ENCODE data around the gene DCC.

Gene DCC

DNA sequence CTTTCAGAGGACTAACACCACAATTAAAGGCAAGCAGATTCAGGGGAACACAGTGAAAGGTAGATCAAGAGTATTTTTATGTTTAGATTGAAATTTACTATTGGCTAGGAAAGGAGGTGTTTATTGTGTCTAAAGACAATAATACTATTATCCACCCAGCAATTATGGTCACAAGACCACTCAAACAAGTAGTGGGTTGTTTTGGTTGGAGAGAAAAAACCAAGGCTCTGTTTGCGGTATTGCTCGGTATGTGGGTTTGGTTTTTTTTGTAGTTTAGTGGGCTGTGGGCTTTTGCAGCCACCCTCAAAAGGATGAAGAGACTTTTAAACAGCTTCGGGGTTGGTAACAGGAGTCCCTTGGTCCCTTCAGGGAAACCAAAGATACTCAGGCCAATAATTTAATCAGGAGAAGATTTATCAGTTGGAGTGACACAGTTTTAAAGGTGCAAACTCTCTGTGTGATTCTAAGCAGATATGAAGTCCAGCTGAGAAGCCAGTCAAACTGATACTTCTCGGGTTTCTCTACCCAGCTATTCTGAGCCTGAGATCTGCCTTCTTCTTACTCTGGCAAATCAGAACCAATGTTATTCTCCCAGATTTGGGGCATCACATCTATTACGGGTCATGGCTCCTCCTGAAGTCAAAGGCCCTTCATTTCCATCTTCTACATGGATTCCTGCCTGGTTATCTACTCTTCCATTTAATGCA lies 55.3 kb downstream of the DCC start:
- peak overlapping the region in 1 of 3 experiments; percentile 43 for H3K27ac Mint-ChIP-seq
- TF ChIP-seq, protein P1, sequence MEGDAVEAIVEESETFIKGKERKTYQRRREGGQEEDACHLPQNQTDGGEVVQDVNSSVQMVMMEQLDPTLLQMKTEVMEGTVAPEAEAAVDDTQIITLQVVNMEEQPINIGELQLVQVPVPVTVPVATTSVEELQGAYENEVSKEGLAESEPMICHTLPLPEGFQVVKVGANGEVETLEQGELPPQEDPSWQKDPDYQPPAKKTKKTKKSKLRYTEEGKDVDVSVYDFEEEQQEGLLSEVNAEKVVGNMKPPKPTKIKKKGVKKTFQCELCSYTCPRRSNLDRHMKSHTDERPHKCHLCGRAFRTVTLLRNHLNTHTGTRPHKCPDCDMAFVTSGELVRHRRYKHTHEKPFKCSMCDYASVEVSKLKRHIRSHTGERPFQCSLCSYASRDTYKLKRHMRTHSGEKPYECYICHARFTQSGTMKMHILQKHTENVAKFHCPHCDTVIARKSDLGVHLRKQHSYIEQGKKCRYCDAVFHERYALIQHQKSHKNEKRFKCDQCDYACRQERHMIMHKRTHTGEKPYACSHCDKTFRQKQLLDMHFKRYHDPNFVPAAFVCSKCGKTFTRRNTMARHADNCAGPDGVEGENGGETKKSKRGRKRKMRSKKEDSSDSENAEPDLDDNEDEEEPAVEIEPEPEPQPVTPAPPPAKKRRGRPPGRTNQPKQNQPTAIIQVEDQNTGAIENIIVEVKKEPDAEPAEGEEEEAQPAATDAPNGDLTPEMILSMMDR (IDR thresholded peaks at IDR 0.05; ENCODE audit: unreplicated experiment in 3 of 3) = no peak
- H3K36me3 Mint-ChIP-seq (ENCODE audit: low read depth) = no peaks in the 10 kb centered on the region
- peaks cover 6% of the 10 kb centered on the region for H3K4me1 Mint-ChIP-seq
- H3K27me3 Mint-ChIP-seq (ENCODE audit: low read depth) = no peaks in the 10 kb centered on the region
- H3K9me3 Mint-ChIP-seq = no peaks in the 10 kb centered on the region
- no peak overlapping the region for H3K4me3 Mint-ChIP-seq

DNA sequence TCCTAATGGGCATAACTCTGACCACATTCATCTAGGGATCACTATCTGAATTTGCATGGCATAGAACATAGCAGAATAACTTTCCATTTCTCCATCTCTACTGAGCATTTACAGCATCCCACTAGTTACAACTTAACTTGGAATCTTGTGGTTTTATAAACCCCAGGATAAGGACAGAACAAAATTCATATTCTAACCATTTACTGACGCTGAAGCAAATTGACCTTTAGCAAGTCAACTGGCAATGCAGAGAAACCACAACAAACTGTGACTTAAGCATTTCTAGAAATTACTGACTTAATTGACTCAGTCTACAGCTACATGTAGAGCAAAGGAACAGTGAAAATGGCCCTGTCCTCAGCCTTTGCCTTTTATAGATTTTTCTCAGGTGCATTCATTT lies 61.2 kb downstream of the DCC start:
- no peaks in the 10 kb centered on the region for H3K9me3 Mint-ChIP-seq
- TF ChIP-seq, protein P1 (IDR thresholded peaks at IDR 0.05; ENCODE audit: unreplicated experiment in 3 of 3) = no peak
- no peaks in the 10 kb centered on the region for H3K4me1 Mint-ChIP-seq
- H3K36me3 Mint-ChIP-seq (ENCODE audit: low read depth) = no peaks in the 10 kb centered on the region
- no peak overlapping the region for H3K27ac Mint-ChIP-seq
- no peaks in the 10 kb centered on the region for H3K27me3 Mint-ChIP-seq (ENCODE audit: low read depth)
- no peak overlapping the region for H3K4me3 Mint-ChIP-seq

- TF ChIP-seq, protein P1 (IDR thresholded peaks at IDR 0.05; ENCODE audit: unreplicated experiment in 3 of 3) = no peak
- Mint-ChIP-seq H3K36me3 (ENCODE audit: low read depth) (no peaks in the 10 kb centered on the region), H3K4me3 (no peak overlapping the region), H3K27ac (no peak overlapping the region), H3K27me3 (ENCODE audit: low read depth) (no peaks in the 10 kb centered on the region), H3K9me3 (peaks cover 3% of the 10 kb centered on the region), H3K4me1 (no peaks in the 10 kb centered on the region)
Measured at GRCh38 chr18:52402814-52403213, 62.8 kb downstream of the DCC start.

DNA sequence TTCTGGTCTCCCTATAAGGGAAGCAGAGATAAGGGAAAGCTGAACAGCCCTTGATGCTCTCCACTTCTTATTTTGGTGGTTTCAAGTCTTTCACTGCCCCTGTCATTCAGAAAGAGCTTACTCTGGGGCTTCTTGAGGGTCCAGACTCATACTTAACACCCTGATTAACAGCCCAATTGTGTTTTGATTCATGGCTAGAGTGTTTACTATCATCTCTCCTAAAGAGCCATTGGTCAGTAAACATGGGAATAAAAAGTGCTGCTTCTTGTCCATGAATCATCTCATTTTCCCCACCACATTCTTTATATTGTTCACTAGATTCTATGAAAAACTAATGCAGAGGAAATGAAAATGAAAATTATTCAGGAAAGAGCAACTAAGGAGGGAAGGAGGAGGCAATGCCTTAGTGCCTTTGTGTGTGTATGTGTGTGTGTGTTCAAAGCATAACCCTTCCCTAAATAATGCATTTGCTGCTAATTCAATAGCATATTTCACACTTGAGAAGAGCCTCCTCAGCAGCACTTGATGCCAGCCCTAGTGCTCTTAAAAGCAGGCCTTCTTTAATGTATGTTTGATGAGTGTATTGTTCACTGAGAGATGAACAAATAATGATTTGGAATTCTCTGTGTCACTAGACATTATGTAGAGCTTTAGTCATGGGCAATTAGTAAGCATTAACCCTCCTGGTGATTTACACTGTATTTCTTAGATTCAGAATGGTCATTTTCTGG lies 63.5 kb downstream of the DCC start:
- peaks cover 3% of the 10 kb centered on the region for H3K9me3 Mint-ChIP-seq
- H3K4me1 Mint-ChIP-seq = no peaks in the 10 kb centered on the region

GRCh38 chr18:52408800-52409302 lies 68.9 kb downstream of the DCC start:
- Mint-ChIP-seq H3K27ac (no peak overlapping the region), H3K9me3 (peaks cover 3% of the 10 kb centered on the region), H3K4me1 (no peaks in the 10 kb centered on the region), H3K36me3 (ENCODE audit: low read depth) (no peaks in the 10 kb centered on the region), H3K27me3 (ENCODE audit: low read depth) (no peaks in the 10 kb centered on the region), H3K4me3 (no peak overlapping the region)
- TF ChIP-seq, protein P1 (IDR thresholded peaks at IDR 0.05; ENCODE audit: unreplicated experiment in 3 of 3) = no peak

More for the DNA sequence above, 63.5 kb downstream of the DCC start:
- H3K27me3 Mint-ChIP-seq (ENCODE audit: low read depth) = no peaks in the 10 kb centered on the region
- H3K4me3 Mint-ChIP-seq = no peak overlapping the region
- H3K36me3 Mint-ChIP-seq (ENCODE audit: low read depth) = no peaks in the 10 kb centered on the region
- TF ChIP-seq, protein P1 (IDR thresholded peaks at IDR 0.05; ENCODE audit: unreplicated experiment in 3 of 3) = no peak
- no peak overlapping the region for H3K27ac Mint-ChIP-seq

Data from nephron (organoid).